GM23338 (cell line): ENCODE results near the gene F12. TPM values are rescaled to one million over a fixed set of nuclear protein-coding genes. Genes with fewer than 3 reads are reported as not detected.
A peak's percentile ranks its signal among the peaks of the same experiment; 100 is the strongest.

Source experiments
- ATAC-seq: fragments of 200-7000 bp; cut with Tn5 transposase; 3 replicates; pipeline ENCODE4 v1.9.1; 2020
- DNase-seq: peaks from one replicate; pipeline ENCODE4 v3.0.0-alpha.2; 2015; ENCODE audit warnings: low spot score
- H2AFZ ChIP-seq: fragments of 200-600 bp; sonication (generic); 2 replicates; pipeline ENCODE4 v1.8.0; 2016; ENCODE audit warnings: antibody characterized with exemption, mild to moderate bottlenecking, moderate library complexity
- H3F3A ChIP-seq: fragments of 200-600 bp; sonication (generic); replicated peaks from 2 replicates; pipeline ENCODE4 v1.8.0; 2017; ENCODE audit warnings: antibody characterized with exemption, mixed run types, low read depth
- H3K27ac ChIP-seq: fragments of 200-600 bp; sonication (generic); 2 replicates; pipeline ENCODE4 v1.6.1; 2016; ENCODE audit warnings: low read depth
- H3K27me3 ChIP-seq: fragments of 200-600 bp; sonication (generic); 2 replicates; pipeline ENCODE4 v1.8.0; 2016; ENCODE audit warnings: mild to moderate bottlenecking, mixed run types, moderate library complexity; ENCODE audit not compliant: insufficient read depth
- H3K36me3 ChIP-seq: fragments of 200-600 bp; sonication (generic); 2 replicates; pipeline ENCODE4 v1.8.0; 2016; ENCODE audit warnings: mild to moderate bottlenecking; ENCODE audit not compliant: insufficient read depth
- H3K4me1 ChIP-seq: fragments of 200-600 bp; sonication (generic); 2 replicates; pipeline ENCODE4 v1.8.0; 2016; ENCODE audit warnings: mild to moderate bottlenecking, moderate library complexity; ENCODE audit not compliant: insufficient read depth
- H3K4me2 ChIP-seq: fragments of 200-600 bp; sonication (generic); 2 replicates; pipeline ENCODE4 v1.7.1; 2017; ENCODE audit warnings: mixed run types
- H3K4me3 ChIP-seq: fragments of 200-600 bp; sonication (generic); 2 replicates; pipeline ENCODE4 v1.6.1; 2016; ENCODE audit warnings: mixed run types
- H3K79me2 ChIP-seq: fragments of 200-600 bp; sonication (generic); replicated peaks from 2 replicates; pipeline ENCODE4 v1.8.0; 2017; ENCODE audit warnings: mild to moderate bottlenecking; ENCODE audit not compliant: insufficient read depth
- H3K9me2 ChIP-seq: fragments of 200-600 bp; sonication (generic); 2 replicates; pipeline ENCODE4 v1.8.0; 2017; ENCODE audit not compliant: insufficient read depth
- H4K20me1 ChIP-seq: fragments of 200-600 bp; sonication (generic); replicated peaks from 2 replicates; pipeline ENCODE4 v1.8.0; 2017; ENCODE audit warnings: mild to moderate bottlenecking; ENCODE audit not compliant: insufficient read depth
- H3K27ac Mint-ChIP-seq: 2 replicates; pipeline ENCODE4 v1.8.0; 2020; ENCODE audit warnings: inconsistent platforms, mild to moderate bottlenecking, moderate library complexity, mixed read lengths
- H3K27me3 Mint-ChIP-seq: 3 replicates; pipeline ENCODE4 v1.8.0; 2022; ENCODE audit warnings: low read depth, mild to moderate bottlenecking, moderate library complexity, mixed read lengths, inconsistent platforms; ENCODE audit not compliant: insufficient read depth, poor library complexity
- H3K36me3 Mint-ChIP-seq: 3 replicates; pipeline ENCODE4 v1.8.0; 2021; ENCODE audit warnings: low read depth, mild to moderate bottlenecking, inconsistent platforms, moderate library complexity, mixed read lengths
- H3K4me1 Mint-ChIP-seq: 3 replicates; pipeline ENCODE4 v1.8.0; 2020; ENCODE audit warnings: mild to moderate bottlenecking, inconsistent platforms, mixed read lengths
- H3K4me3 Mint-ChIP-seq: 3 replicates; pipeline ENCODE4 v1.8.0; 2021; ENCODE audit warnings: moderate library complexity, mild to moderate bottlenecking, inconsistent platforms, mixed read lengths
- H3K9me3 Mint-ChIP-seq: 3 replicates; pipeline ENCODE4 v1.8.0; 2020; ENCODE audit warnings: moderate library complexity, mild to moderate bottlenecking, inconsistent platforms, mixed read lengths
- CREB1 ChIP-seq: fragments of 250-450 bp; sonication (Bioruptor Pico); IDR thresholded peaks from 2 replicates; pipeline ENCODE4 v1.5.0; 2020; ENCODE audit warnings: low read depth, mild to moderate bottlenecking, moderate library complexity
- EZH2phosphoT487 ChIP-seq: fragments of 200-600 bp; sonication (generic); IDR thresholded peaks from one replicate; pipeline ENCODE4 v1.8.1; 2018; ENCODE audit warnings: antibody characterized with exemption; ENCODE audit not compliant: unreplicated experiment
- NANOG ChIP-seq: IDR thresholded peaks from 2 replicates; pipeline ENCODE4 v1.6.1; 2016; ENCODE audit warnings: antibody characterized with exemption, borderline replicate concordance
- REST ChIP-seq: IDR thresholded peaks from one replicate; pipeline ENCODE4 v1.6.1; 2018; ENCODE audit warnings: antibody characterized with exemption; ENCODE audit not compliant: unreplicated experiment
- STAT1 ChIP-seq: IDR thresholded peaks from one replicate; pipeline ENCODE4 v1.6.1; 2016; ENCODE audit warnings: antibody characterized with exemption; ENCODE audit not compliant: unreplicated experiment
- ZNF114 ChIP-seq: fragments of 250-450 bp; sonication (Bioruptor Pico); IDR thresholded peaks from 2 replicates; pipeline ENCODE4 v1.5.0; 2020; ENCODE audit warnings: mild to moderate bottlenecking, moderate library complexity
- ZNF331 ChIP-seq: fragments of 250-450 bp; sonication (Bioruptor Pico); IDR thresholded peaks from 2 replicates; pipeline ENCODE4 v1.5.0; 2020; ENCODE audit warnings: low read depth, mild to moderate bottlenecking, moderate library complexity
- polyA plus RNA-seq: library from polyadenylated mRNA; unstranded; fragments of >200 nt; fragmentation: Nextera tagmentation; extraction: Ambion mirVana; gene quantifications from 2 replicates; pipeline ENCODE4 v1.2.1, GENCODE V29; 2016
- total RNA-seq: library from RNA; depleted of rRNA; stranded (reverse); fragments of >200 nt; shearing (Covaris generic); gene quantifications from 2 replicates; pipeline ENCODE4 v1.2.3, GENCODE V29; 2014
- TF ChIP-seq, protein P1 (sequence below), 2 experiments: fragments of 200-600 bp in 1 of 2; sonication (generic) in 1 of 2; conservative IDR thresholded peaks; 2 replicates each; pipeline versions ENCODE4 v1.5.1 to v1.6.1; 2016 to 2017; ENCODE audit warnings: antibody characterized with exemption in 2 of 2, low read depth in 2 of 2, mild to moderate bottlenecking in 2 of 2, moderate library complexity in 1 of 2

The F12 gene
- total and polyA plus RNA-seq, 2 experiments from 2014 or later, result 2.9 to 8.0 TPM

- Mint-ChIP-seq H3K36me3 (peaks cover 49% of the 10 kb centered on the region), H3K9me3 (peaks cover 3% of the 10 kb centered on the region; the same call in 2 of the 3 replicates), H3K27ac (peak overlapping the region; percentile 97), H3K4me1 (peaks cover 25% of the 10 kb centered on the region), H3K27me3 (peaks cover 51% of the 10 kb centered on the region), H3K4me3 (peak overlapping the region; percentile 62)
- TF ChIP-seq, protein P1, sequence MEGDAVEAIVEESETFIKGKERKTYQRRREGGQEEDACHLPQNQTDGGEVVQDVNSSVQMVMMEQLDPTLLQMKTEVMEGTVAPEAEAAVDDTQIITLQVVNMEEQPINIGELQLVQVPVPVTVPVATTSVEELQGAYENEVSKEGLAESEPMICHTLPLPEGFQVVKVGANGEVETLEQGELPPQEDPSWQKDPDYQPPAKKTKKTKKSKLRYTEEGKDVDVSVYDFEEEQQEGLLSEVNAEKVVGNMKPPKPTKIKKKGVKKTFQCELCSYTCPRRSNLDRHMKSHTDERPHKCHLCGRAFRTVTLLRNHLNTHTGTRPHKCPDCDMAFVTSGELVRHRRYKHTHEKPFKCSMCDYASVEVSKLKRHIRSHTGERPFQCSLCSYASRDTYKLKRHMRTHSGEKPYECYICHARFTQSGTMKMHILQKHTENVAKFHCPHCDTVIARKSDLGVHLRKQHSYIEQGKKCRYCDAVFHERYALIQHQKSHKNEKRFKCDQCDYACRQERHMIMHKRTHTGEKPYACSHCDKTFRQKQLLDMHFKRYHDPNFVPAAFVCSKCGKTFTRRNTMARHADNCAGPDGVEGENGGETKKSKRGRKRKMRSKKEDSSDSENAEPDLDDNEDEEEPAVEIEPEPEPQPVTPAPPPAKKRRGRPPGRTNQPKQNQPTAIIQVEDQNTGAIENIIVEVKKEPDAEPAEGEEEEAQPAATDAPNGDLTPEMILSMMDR (conservative IDR thresholded peaks at IDR 0.05; ENCODE audit: low read depth in 2 of 2), result peak; percentile 13 to 36; a peak in 1 of 4 replicates
- TF ChIP-seq ZNF114, result no peak
- peak; percentile 64 for TF ChIP-seq CREB1 (CRISPR knock-in tag)
- no peak for TF ChIP-seq ZNF331 (CRISPR knock-in tag)
- peak overlapping the region; percentile 60 for H3K4me2 ChIP-seq
- peaks cover 21% of the 10 kb centered on the region for H4K20me1 ChIP-seq
- ATAC-seq (peak; percentile 40), DNase-seq (peak; percentile 100)
- peaks cover 51% of the 10 kb centered on the region for H3F3A ChIP-seq
- H3K27me3 ChIP-seq, result peaks cover 16% of the 10 kb centered on the region
- H3K36me3 ChIP-seq, result peaks cover 23% of the 10 kb centered on the region
- H3K27ac ChIP-seq, result peak overlapping the region; percentile 87
- H3K79me2 ChIP-seq, result no peaks in the 10 kb centered on the region; the same call in 1 of the 2 replicates
- H3K4me1 ChIP-seq, result peaks cover 19% of the 10 kb centered on the region
- no peaks in the 10 kb centered on the region for H3K9me2 ChIP-seq
- H2AFZ ChIP-seq, result no peak overlapping the region
- 0 out of 2 replicates have a peak overlapping the region, but pooled peaks have one; percentile 21 for H3K4me3 ChIP-seq
Observed at GRCh38 chr5:177456976-177457851, 47.9 kb upstream of the F12 start.

- Histone ChIP-seq H3K9me2 (no peaks in the 10 kb centered on the region), H3K4me3 (0 out of 2 replicates have a peak overlapping the region, but pooled peaks have one; percentile 21), H3K36me3 (peaks cover 20% of the 10 kb centered on the region), H3K4me1 (peaks cover 19% of the 10 kb centered on the region), H3K27ac (peak overlapping the region; percentile 87), H3F3A (peaks cover 52% of the 10 kb centered on the region), H3K4me2 (peak overlapping the region; percentile 60), H2AFZ (no peak overlapping the region), H4K20me1 (peaks cover 21% of the 10 kb centered on the region), H3K79me2 (no peaks in the 10 kb centered on the region; the same call in 1 of the 2 replicates), H3K27me3 (peaks cover 19% of the 10 kb centered on the region)
- H3K27me3 Mint-ChIP-seq, result peaks cover 48% of the 10 kb centered on the region
- 0 out of 2 replicates have a peak overlapping the region, but pooled peaks have one; percentile 62 for H3K27ac Mint-ChIP-seq
- peaks cover 3% of the 10 kb centered on the region; the same call in 2 of the 3 replicates for H3K9me3 Mint-ChIP-seq
- H3K4me1 Mint-ChIP-seq, result peaks cover 24% of the 10 kb centered on the region
- no peak for DNase-seq
- ATAC-seq, result no peak
- H3K4me3 Mint-ChIP-seq, result peak overlapping the region; percentile 78; the same call in 2 of the 3 replicates
- H3K36me3 Mint-ChIP-seq, result peaks cover 43% of the 10 kb centered on the region
- no peak for TF ChIP-seq ZNF331 (CRISPR knock-in tag)
- TF ChIP-seq STAT1, result no peak
- no peak for TF ChIP-seq REST
- no peak for TF ChIP-seq NANOG
- TF ChIP-seq EZH2phosphoT487, result no peak
Observed at GRCh38 chr5:177456591-177456964, 47.2 kb upstream of the F12 start.
